Coronary artery (tissue), 2 donors: Measurements from ENCODE around the gene DIPK1B.
A peak's percentile ranks its signal among the peaks of the same experiment; 100 is the strongest.

Source experiments
- DNase-seq: peaks from one replicate; pipeline ENCODE4 v3.0.0-alpha.2; 2017; ENCODE audit warnings: low spot score
- H3K27ac ChIP-seq, 2 donors: fragments of 200-600 bp; sonication (generic); one replicate each; pipeline ENCODE4 v1.5.1; 2016 to 2019
- H3K4me3 ChIP-seq: fragments of 200-600 bp; sonication (generic); 2 replicates; pipeline ENCODE4 v1.5.1; 2016; ENCODE audit warnings: mild to moderate bottlenecking, moderate library complexity
- CTCF ChIP-seq: fragments of 200-600 bp; sonication (generic); IDR thresholded peaks from one replicate; pipeline ENCODE4 v1.5.1; 2019; ENCODE audit warnings: antibody characterized with exemption

DIPK1B gene

GRCh38 chr9:136679431-136679941, 32.9 kb upstream of the DIPK1B start:
- no peak for DNase-seq
- peak overlapping the region; percentile 2 for H3K4me3 ChIP-seq
- H3K27ac ChIP-seq, result peak overlapping the region in 1 of 2 donors; percentile 54
- no peak for TF ChIP-seq CTCF

- no peak for DNase-seq
- Histone ChIP-seq H3K27ac (no peak overlapping the region), H3K4me3 (no peak overlapping the region)
- no peak for TF ChIP-seq CTCF
Observed at GRCh38 chr9:136681029-136681428, 31.3 kb upstream of the DIPK1B start.

DNA sequence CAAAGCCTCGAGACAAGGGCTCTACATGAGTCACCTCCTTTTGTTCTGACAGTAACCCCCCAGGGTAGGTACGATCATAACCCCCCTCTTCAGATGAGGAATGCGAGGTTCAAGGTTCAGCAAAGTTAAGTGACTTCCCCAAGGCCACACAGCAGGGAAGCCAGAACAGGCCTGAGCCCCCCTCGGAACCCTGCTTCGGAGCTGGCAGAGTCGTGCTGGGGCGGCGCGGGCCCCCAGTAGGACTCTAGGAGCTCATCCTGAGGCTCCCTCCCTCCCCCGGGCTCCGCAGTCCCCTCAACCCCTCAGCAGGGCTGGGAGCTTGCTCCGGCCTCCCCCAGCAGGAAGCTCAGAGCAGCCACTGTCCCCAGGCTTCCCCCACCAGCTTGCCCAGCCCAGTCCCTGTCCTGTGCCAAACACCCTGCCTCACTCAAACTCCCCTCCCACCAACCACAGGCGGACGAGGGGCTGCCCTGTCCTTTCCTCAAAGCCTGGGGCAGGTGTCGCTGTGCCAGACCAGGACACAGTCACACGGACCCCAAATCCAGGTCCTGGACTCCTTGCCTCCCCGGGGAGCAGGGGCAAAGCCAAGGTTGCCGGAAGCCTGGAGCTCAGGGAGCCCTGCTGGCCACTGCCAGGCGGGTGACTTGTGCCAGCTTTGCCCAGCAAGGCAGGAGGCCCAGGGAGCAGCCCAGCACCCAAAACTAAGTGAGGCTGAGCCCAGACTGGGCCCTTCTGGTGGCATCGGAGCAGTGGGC, 30.2 kb upstream of the DIPK1B start:
- no peak overlapping the region for H3K27ac ChIP-seq
- TF ChIP-seq CTCF, result no peak
- DNase-seq, result no peak
- H3K4me3 ChIP-seq, result no peak overlapping the region

DNA sequence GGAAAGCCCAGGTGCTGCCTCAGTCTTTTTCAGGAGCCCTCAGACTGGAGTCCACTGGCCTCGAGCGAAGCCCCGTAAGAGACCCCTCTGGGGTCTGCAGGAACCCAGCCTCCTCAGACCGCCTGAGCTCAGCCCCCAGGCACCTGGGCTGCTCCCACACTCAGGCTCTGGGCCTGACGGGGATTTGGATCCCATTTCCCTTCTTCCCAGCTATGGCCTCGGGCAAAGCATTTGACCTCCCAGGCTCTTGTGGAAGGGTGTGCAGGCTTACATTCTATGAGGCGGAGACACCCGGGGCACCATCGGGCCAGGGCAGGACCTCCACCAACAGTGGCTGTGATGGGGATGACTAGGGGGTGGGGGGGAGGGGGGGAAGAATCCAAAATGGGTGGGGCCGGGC, 29.7 kb upstream of the DIPK1B start:
- no peak for TF ChIP-seq CTCF
- no peak for DNase-seq
- Histone ChIP-seq H3K4me3 (no peak overlapping the region), H3K27ac (no peak overlapping the region)

- TF ChIP-seq CTCF, result no peak
- Histone ChIP-seq H3K4me3 (no peak overlapping the region), H3K27ac (no peak overlapping the region)
- no peak for DNase-seq
Observed at GRCh38 chr9:136683173-136683745, 29.1 kb upstream of the DIPK1B start.

DNA sequence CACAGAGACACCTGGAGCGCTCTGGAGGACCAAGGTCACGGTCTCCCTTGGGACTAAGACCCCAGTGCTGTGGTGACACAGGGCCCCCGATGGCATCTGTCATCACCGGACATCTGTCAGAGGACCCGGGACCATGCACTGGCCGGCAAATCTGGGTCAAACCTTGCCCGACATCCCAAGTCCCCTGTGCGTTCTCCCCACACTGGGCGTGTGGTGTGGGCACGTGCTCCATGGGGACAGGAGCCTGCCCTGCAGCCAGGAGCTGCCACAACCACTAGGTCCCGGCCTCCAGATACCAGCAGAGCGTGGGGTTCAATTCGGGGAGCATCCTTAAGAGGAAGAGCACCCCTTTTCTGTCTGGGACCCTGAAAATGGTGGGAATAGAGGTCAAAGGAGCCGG, 28.6 kb upstream of the DIPK1B start:
- no peak overlapping the region for H3K27ac ChIP-seq
- DNase-seq, result no peak
- TF ChIP-seq CTCF, result no peak
- no peak overlapping the region for H3K4me3 ChIP-seq

GRCh38 chr9:136684339-136684738, 28.0 kb upstream of the DIPK1B start:
- no peak overlapping the region for H3K4me3 ChIP-seq
- no peak for DNase-seq
- no peak overlapping the region for H3K27ac ChIP-seq
- TF ChIP-seq CTCF, result no peak
